Osteocyte (in vitro differentiated cells): ENCODE measurements around the gene PRR14. TPM values are rescaled to one million over a fixed set of nuclear protein-coding genes. Genes with fewer than 3 reads are reported as not detected.
"Not testable (repeated sequence)": the region's sequence is repeated elsewhere in the genome, so short reads cannot be mapped to it uniquely, and the experiment has no call there.

Experiments
- DNase-seq: peaks from one replicate; pipeline ENCODE4 v3.0.0; 2021; ENCODE audit warnings: mixed read lengths; ENCODE audit not compliant: unreplicated experiment; ENCODE audit errors: extremely low spot score
- H3K27ac Mint-ChIP-seq: one replicate; pipeline ENCODE4 v1.8.0; 2021; ENCODE audit warnings: mild to moderate bottlenecking, mixed read lengths; ENCODE audit not compliant: unreplicated experiment
- H3K27me3 Mint-ChIP-seq: one replicate; pipeline ENCODE4 v1.8.0; 2021; ENCODE audit warnings: mixed read lengths; ENCODE audit not compliant: unreplicated experiment
- H3K36me3 Mint-ChIP-seq: one replicate; pipeline ENCODE4 v1.8.0; 2021; ENCODE audit warnings: mixed read lengths; ENCODE audit not compliant: unreplicated experiment
- H3K4me1 Mint-ChIP-seq: one replicate; pipeline ENCODE4 v1.8.0; 2021; ENCODE audit warnings: mixed read lengths; ENCODE audit not compliant: unreplicated experiment
- H3K4me3 Mint-ChIP-seq: one replicate; pipeline ENCODE4 v1.8.0; 2021; ENCODE audit warnings: mild to moderate bottlenecking, moderate library complexity, mixed read lengths; ENCODE audit not compliant: unreplicated experiment
- H3K9me3 Mint-ChIP-seq: one replicate; pipeline ENCODE4 v1.8.0; 2021; ENCODE audit warnings: mixed read lengths; ENCODE audit not compliant: unreplicated experiment
- total RNA-seq: library from RNA; stranded (reverse); gene quantifications from 2 replicates; pipeline ENCODE4 v1.2.1, GENCODE V29; 2021
- TF ChIP-seq, protein P1 (sequence below): fragments of 200-600 bp; sonication (generic); IDR thresholded peaks from 2 replicates; pipeline ENCODE4 v1.5.0; 2021; ENCODE audit warnings: antibody characterized with exemption, mild to moderate bottlenecking, moderate library complexity

PRR14 gene
- total RNA-seq, 1 donor from 2014 or later = 52.0 TPM

DNA sequence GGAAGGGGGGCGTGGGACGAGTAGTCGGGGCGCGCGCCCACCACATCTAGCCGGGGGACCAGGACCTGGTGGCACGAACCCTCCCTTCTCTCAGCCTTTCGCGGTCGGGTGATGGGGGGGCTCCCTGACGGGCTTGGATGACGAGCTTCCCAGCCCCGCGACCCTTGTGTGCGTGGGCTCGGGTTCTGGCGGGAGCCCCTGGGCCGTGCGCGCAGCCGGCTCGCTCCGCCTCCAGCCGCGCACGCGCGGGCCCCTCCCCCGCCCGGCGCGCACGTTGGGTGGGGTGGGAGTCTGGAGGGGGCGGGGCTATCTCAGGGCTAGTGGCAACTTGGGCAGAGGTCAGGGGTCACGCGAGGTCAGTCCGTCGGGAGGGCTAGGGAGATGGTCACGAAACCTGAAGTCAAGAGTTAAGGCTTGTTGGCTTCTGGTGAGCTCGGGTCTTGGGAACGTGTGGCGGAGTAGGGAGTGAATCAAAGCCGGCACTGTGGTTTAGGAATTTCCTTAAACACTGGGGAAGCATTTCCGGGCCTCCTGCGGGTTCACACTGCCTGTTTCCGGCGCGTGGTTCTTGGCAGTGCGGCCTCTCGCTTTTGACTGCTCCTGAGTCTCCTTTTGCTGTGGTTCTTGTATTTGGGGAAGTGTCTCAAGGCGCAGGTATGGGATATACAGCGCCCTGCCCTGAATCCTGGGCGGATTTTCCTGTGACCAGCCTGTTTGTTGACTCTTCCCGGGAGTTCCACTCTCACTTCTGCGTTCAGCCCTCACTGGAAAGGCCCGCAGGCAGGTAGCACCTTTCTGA lies 48.3 kb downstream of the PRR14 start, which contains the start of gene SRCAP:
TSS of gene SRCAP (plus strand) at position 356 of the 799 bp plus-strand sequence. CDS start 1,654 bp downstream, outside the sequence.
- DNase-seq = peak; percentile 92
- H3K9me3 Mint-ChIP-seq = no peaks in the 10 kb centered on the region
- TF ChIP-seq, protein P1, sequence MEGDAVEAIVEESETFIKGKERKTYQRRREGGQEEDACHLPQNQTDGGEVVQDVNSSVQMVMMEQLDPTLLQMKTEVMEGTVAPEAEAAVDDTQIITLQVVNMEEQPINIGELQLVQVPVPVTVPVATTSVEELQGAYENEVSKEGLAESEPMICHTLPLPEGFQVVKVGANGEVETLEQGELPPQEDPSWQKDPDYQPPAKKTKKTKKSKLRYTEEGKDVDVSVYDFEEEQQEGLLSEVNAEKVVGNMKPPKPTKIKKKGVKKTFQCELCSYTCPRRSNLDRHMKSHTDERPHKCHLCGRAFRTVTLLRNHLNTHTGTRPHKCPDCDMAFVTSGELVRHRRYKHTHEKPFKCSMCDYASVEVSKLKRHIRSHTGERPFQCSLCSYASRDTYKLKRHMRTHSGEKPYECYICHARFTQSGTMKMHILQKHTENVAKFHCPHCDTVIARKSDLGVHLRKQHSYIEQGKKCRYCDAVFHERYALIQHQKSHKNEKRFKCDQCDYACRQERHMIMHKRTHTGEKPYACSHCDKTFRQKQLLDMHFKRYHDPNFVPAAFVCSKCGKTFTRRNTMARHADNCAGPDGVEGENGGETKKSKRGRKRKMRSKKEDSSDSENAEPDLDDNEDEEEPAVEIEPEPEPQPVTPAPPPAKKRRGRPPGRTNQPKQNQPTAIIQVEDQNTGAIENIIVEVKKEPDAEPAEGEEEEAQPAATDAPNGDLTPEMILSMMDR = no peak

DNA sequence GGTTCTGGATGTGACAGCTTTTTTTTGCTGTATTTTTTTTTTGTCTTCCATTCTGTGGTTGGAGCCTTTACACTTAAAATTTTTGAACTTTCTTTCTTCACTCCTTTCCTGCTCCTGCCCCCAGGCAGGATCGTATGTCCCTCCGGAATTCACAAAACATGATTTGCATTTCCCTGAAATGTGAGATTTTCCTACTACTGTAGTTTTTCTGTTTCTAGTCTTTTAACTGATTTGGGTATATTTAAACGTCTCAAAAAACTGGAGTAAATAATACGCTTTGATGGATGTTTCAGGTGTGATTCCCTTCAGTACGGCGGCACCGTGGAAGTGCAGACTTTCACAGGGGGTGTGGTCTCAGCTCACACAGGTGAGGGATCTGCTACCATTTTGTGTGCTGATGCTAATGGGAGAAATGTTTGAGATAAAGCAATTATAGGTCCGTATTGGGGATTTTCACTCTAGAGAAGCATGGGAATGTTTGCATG lies 48.9 kb downstream of the PRR14 start:
- Mint-ChIP-seq H3K4me1 (peaks cover 23% of the 10 kb centered on the region), H3K36me3 (peaks cover 20% of the 10 kb centered on the region), H3K9me3 (no peaks in the 10 kb centered on the region), H3K27ac (peak overlapping the region; percentile 97), H3K4me3 (peak overlapping the region; percentile 99), H3K27me3 (no peaks in the 10 kb centered on the region)
- TF ChIP-seq, protein P1 = no peak
- DNase-seq = no peak

More for the DNA sequence above, 48.3 kb downstream of the PRR14 start, which contains the start of gene SRCAP:
- H3K4me3 Mint-ChIP-seq = peak within 1 kb of the TSS; percentile 99
- peaks cover 23% of the 10 kb centered on the region for H3K4me1 Mint-ChIP-seq
- H3K36me3 Mint-ChIP-seq = peaks cover 14% of the 10 kb centered on the region
- H3K27me3 Mint-ChIP-seq = no peaks in the 10 kb centered on the region
- peak within 1 kb of the TSS; percentile 100 for H3K27ac Mint-ChIP-seq

DNA sequence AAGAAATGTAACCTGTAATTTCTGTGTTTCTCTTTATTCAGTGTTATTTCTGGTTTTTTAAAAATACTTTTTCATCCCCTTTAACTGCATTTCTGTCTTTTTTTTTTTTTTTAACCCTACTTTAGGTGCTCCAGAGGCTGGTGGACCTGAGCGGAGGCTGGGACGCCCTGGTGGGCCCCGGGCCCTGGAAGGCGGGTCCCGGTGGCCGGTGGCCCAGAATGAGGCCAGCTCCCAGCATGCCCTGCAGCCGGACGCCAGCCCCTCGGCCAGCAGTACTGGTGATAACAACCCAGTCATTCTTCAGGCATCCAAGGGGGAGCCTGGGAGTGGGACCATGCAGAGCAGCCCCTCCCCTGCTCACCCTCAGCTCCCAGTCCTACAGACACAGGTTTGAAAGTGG lies 49.7 kb downstream of the PRR14 start:
- Mint-ChIP-seq H3K36me3 (peaks cover 22% of the 10 kb centered on the region), H3K27me3 (no peaks in the 10 kb centered on the region), H3K27ac (no peak overlapping the region), H3K4me3 (no peak overlapping the region), H3K4me1 (peaks cover 23% of the 10 kb centered on the region), H3K9me3 (no peaks in the 10 kb centered on the region)
- TF ChIP-seq, protein P1 = no peak
- no peak for DNase-seq

DNA sequence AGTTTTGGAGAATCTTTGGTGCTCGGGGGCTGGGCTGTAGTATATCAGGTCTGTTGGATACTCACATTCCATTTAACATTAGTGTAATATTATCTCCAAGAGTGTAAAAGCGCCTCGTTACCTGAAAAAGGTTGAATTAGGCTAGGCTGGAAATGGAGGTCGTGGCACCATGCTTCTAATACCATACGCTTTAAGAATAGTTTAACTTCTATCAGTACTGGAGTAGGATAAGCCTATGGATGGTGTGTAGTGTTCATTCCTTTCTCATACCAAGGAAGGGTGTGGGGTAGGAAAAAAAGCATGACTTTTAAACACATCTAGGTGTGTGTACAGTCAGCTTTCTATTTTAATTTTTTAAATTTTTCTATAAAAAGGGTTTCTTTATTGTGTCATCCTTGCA lies 50.2 kb downstream of the PRR14 start:
- TF ChIP-seq, protein P1 = no peak
- peaks cover 23% of the 10 kb centered on the region for H3K4me1 Mint-ChIP-seq
- H3K27me3 Mint-ChIP-seq = no peaks in the 10 kb centered on the region
- peak overlapping the region; percentile 38 for H3K4me3 Mint-ChIP-seq
- no peaks in the 10 kb centered on the region for H3K9me3 Mint-ChIP-seq
- no peak for DNase-seq
- no peak overlapping the region for H3K27ac Mint-ChIP-seq
- H3K36me3 Mint-ChIP-seq = peaks cover 24% of the 10 kb centered on the region

DNA sequence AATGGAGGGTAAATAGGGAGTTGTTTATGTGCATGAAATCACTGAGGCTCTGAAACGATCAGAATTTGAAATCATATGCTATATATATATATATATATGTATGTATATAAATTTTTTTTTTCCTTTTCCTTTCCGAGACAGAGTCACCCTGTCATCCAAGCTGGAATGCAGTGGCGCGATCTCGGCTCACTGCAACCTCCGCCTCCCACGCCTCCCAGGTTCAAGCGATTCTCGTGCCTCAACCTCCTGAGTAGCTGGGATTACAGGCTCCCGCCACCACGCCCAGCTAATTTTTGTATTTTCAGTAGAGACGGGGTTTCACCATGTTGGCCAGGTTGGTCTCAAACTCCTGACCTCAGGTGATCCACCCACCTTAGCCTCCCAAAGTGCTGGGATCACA lies 52.3 kb downstream of the PRR14 start:
- not testable (repeated sequence) for H3K4me3 Mint-ChIP-seq, H3K9me3 Mint-ChIP-seq, H3K27ac Mint-ChIP-seq, DNase-seq, H3K27me3 Mint-ChIP-seq
- Mint-ChIP-seq H3K4me1 (peaks cover 14% of the 10 kb centered on the region), H3K36me3 (peaks cover 41% of the 10 kb centered on the region)
